Parathyroid adenoma (tissue), 2 donors: Measurements from ENCODE around the gene ZCCHC24.

Experiments used
- H2AFZ ChIP-seq: fragments of 300-600 bp; sonication (generic); one replicate; pipeline ENCODE4 v1.7.0; 2017; ENCODE audit warnings: antibody characterized with exemption, mild to moderate bottlenecking
- H3K27ac ChIP-seq: fragments of 300-600 bp; sonication (generic); one replicate; pipeline ENCODE4 v1.7.0; 2017
- H3K27me3 ChIP-seq: fragments of 300-600 bp; sonication (generic); one replicate; pipeline ENCODE4 v1.7.0; 2017; ENCODE audit warnings: low read length; ENCODE audit not compliant: control insufficient read depth, insufficient read depth
- H3K36me3 ChIP-seq: fragments of 300-600 bp; sonication (generic); one replicate; pipeline ENCODE4 v1.7.0; 2017; ENCODE audit warnings: low read length; ENCODE audit not compliant: control insufficient read depth, insufficient read depth
- H3K4me1 ChIP-seq: fragments of 300-600 bp; sonication (generic); one replicate; pipeline ENCODE4 v1.7.0; 2017; ENCODE audit warnings: control low read depth
- H3K4me2 ChIP-seq: fragments of 300-600 bp; sonication (generic); one replicate; pipeline ENCODE4 v1.7.0; 2017; ENCODE audit warnings: low read length
- H3K4me3 ChIP-seq: fragments of 300-600 bp; sonication (generic); one replicate; pipeline ENCODE4 v1.7.0; 2017; ENCODE audit warnings: low read depth, low read length
- H3K79me2 ChIP-seq: fragments of 300-600 bp; sonication (generic); one replicate; pipeline ENCODE4 v1.7.0; 2017; ENCODE audit warnings: control low read depth
- H3K9ac ChIP-seq: fragments of 300-600 bp; sonication (generic); one replicate; pipeline ENCODE4 v1.7.0; 2017; ENCODE audit warnings: mild to moderate bottlenecking
- H3K9me3 ChIP-seq: fragments of 300-600 bp; sonication (generic); one replicate; pipeline ENCODE4 v1.7.0; 2017; ENCODE audit warnings: low read length; ENCODE audit not compliant: control insufficient read depth
- TF ChIP-seq, protein P1 (sequence below): fragments of 300-600 bp; sonication (generic); IDR thresholded peaks from one replicate; pipeline ENCODE4 v1.7.0; 2017; ENCODE audit warnings: antibody characterized with exemption, mild to moderate bottlenecking
- donor health status: primary hyperparathyroidism.

The ZCCHC24 gene

GRCh38 chr10:79475119-79475653, 29.8 kb upstream of the ZCCHC24 start:
- no peaks in the 10 kb centered on the region for H3K36me3 ChIP-seq
- no peak overlapping the region for H3K4me2 ChIP-seq

DNA sequence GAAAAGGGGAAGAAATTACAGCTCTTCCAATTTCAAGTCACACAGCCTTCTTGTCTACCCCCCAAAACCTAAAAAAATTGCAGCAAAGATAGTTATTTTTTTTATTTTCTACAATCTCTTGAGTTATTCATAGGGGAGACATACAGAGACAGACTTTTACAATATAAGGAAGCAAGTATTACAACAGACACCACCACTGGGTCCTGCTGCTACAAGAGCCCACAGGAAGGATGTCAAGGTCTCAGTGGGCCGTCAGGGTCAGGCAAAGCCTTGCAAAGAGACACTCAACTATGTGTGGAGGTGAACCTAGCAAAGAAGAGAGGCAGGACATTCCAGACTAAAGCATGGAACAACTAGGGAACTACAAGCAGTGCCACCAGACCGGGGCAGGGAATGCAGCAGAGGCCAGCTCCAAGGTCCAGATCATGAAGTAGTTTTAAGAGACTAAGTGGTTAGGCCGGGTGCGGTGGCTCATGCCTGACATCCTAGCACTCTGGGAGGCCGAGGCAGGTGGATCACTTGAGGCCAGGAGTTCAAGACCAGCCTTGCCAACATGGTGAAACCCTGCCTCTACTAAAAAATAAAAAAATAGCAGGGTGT, 28.2 kb upstream of the ZCCHC24 start:
- Histone ChIP-seq H3K27ac (no peak overlapping the region), H3K9me3 (no peaks in the 10 kb centered on the region), H3K27me3 (no peaks in the 10 kb centered on the region), H3K9ac (no peak overlapping the region), H3K4me2 (no peak overlapping the region), H3K4me1 (no peaks in the 10 kb centered on the region), H2AFZ (no peak overlapping the region), H3K4me3 (no peak overlapping the region), H3K36me3 (no peaks in the 10 kb centered on the region), H3K79me2 (no peaks in the 10 kb centered on the region)
- TF ChIP-seq, protein P1, sequence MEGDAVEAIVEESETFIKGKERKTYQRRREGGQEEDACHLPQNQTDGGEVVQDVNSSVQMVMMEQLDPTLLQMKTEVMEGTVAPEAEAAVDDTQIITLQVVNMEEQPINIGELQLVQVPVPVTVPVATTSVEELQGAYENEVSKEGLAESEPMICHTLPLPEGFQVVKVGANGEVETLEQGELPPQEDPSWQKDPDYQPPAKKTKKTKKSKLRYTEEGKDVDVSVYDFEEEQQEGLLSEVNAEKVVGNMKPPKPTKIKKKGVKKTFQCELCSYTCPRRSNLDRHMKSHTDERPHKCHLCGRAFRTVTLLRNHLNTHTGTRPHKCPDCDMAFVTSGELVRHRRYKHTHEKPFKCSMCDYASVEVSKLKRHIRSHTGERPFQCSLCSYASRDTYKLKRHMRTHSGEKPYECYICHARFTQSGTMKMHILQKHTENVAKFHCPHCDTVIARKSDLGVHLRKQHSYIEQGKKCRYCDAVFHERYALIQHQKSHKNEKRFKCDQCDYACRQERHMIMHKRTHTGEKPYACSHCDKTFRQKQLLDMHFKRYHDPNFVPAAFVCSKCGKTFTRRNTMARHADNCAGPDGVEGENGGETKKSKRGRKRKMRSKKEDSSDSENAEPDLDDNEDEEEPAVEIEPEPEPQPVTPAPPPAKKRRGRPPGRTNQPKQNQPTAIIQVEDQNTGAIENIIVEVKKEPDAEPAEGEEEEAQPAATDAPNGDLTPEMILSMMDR = no peak

More at GRCh38 chr10:79475119-79475653, 29.8 kb upstream of the ZCCHC24 start:
- H3K79me2 ChIP-seq = no peaks in the 10 kb centered on the region
- TF ChIP-seq, protein P1 = no peak
- no peak overlapping the region for H3K27ac ChIP-seq
- H3K4me1 ChIP-seq = no peaks in the 10 kb centered on the region
- no peak overlapping the region for H3K9ac ChIP-seq
- no peak overlapping the region for H2AFZ ChIP-seq
- H3K9me3 ChIP-seq = no peaks in the 10 kb centered on the region
- H3K27me3 ChIP-seq = no peaks in the 10 kb centered on the region
- H3K4me3 ChIP-seq = no peak overlapping the region

DNA sequence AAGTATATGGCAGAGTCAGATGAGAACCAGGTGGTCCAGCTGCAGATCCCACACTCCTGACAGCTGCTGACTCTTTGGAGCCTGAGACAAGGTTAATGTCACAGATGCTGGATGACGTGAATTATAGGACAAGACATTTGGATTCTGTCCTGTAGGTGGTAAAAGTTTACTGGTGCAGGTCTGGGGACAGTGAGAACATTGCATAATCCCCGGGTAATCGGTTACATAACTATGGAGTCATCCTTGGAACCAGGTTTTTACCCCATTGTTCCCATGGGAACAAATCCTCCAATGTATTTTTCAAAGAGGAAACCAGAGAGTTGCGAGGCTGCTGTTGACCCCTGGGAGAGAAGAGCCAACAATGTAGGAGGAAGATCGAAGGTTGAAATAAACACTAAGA, 27.5 kb upstream of the ZCCHC24 start:
- Histone ChIP-seq H3K9me3 (no peaks in the 10 kb centered on the region), H3K9ac (no peak overlapping the region), H3K27me3 (no peaks in the 10 kb centered on the region), H3K4me2 (no peak overlapping the region), H3K27ac (no peak overlapping the region), H3K36me3 (no peaks in the 10 kb centered on the region), H3K79me2 (no peaks in the 10 kb centered on the region), H3K4me3 (no peak overlapping the region), H2AFZ (no peak overlapping the region), H3K4me1 (no peaks in the 10 kb centered on the region)
- TF ChIP-seq, protein P1 = no peak

DNA sequence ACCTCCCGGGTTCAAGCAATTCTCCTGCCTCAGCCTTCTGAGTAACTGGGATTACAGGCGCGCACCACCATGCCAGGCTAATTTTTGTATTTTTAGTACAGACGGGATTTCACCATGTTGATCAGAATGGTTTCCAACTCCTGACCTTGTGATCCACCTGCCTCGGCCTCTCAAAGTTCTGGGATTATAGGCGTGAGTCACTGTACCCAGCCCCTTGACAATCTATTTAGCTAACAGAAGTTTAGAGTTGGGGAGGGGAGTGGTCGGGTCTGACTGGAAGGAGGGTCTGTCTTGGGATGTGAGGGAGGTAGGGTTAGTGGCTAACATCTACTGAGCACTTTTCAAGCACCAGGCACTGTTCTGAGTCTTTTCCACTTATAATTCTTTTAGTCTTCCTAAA, 27.0 kb upstream of the ZCCHC24 start:
- no peak overlapping the region for H3K9ac ChIP-seq
- no peak overlapping the region for H2AFZ ChIP-seq
- no peaks in the 10 kb centered on the region for H3K79me2 ChIP-seq
- TF ChIP-seq, protein P1 = no peak
- no peaks in the 10 kb centered on the region for H3K4me1 ChIP-seq
- no peaks in the 10 kb centered on the region for H3K9me3 ChIP-seq
- no peak overlapping the region for H3K4me2 ChIP-seq
- no peak overlapping the region for H3K27ac ChIP-seq
- no peaks in the 10 kb centered on the region for H3K27me3 ChIP-seq
- no peak overlapping the region for H3K4me3 ChIP-seq
- no peaks in the 10 kb centered on the region for H3K36me3 ChIP-seq

DNA sequence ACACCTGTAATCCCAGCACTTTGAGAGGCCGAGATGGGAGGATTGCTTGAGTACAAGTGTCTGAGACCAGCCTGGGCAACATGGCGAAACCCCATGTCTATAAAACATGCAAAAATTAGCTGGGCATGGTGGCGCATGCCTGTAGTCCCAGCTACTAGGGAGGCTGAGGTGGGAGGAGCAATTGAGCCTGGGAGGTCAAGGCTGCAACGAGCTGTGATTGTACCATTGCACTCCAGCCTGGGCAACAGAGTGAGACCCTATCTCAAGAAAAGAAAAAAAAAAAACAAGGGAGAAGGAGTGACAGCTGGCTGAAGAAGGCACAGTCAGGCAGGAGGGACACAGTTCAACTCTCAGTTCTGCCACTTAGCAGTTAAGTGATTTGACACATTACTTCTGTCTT, 26.4 kb upstream of the ZCCHC24 start:
- H3K4me3 ChIP-seq = no peak overlapping the region
- no peaks in the 10 kb centered on the region for H3K4me1 ChIP-seq
- H3K79me2 ChIP-seq = no peaks in the 10 kb centered on the region
- no peak overlapping the region for H3K9ac ChIP-seq
- H2AFZ ChIP-seq = no peak overlapping the region
- no peaks in the 10 kb centered on the region for H3K36me3 ChIP-seq
- no peaks in the 10 kb centered on the region for H3K9me3 ChIP-seq
- TF ChIP-seq, protein P1 = no peak
- no peaks in the 10 kb centered on the region for H3K27me3 ChIP-seq
- H3K4me2 ChIP-seq = no peak overlapping the region
- no peak overlapping the region for H3K27ac ChIP-seq
